ENCODE results near the gene CENPS.
"Not testable (repeated sequence)": the region's sequence is repeated elsewhere in the genome, so short reads cannot be mapped to it uniquely, and the experiment has no call there.

Gene CENPS

GRCh38 chr1:10451287-10451686 lies 21.1 kb downstream of the CENPS start:
- peak; percentile 51 for DNase-seq (ENCODE audit: low spot score)

GRCh38 chr1:10456048-10456447 lies 25.8 kb downstream of the CENPS start:
- peak; percentile 23 for DNase-seq (ENCODE audit: low spot score)

- DNase-seq (ENCODE audit: low spot score) = no peak
Measured at GRCh38 chr1:10456661-10457060, 26.4 kb downstream of the CENPS start.

GRCh38 chr1:10457462-10457861 lies 27.2 kb downstream of the CENPS start:
- not testable (repeated sequence) for DNase-seq (ENCODE audit: low spot score)

GRCh38 chr1:10457875-10458274 lies 27.6 kb downstream of the CENPS start:
- no peak for DNase-seq (ENCODE audit: low spot score)

- DNase-seq (ENCODE audit: low spot score) = no peak
Measured at GRCh38 chr1:10459184-10459583, 29.0 kb downstream of the CENPS start.

GRCh38 chr1:10467078-10467477 lies 36.8 kb downstream of the CENPS start:
- no peak for DNase-seq (ENCODE audit: low spot score)

GRCh38 chr1:10470043-10470442 lies 39.8 kb downstream of the CENPS start:
- no peak for DNase-seq (ENCODE audit: low spot score)

GRCh38 chr1:10471411-10472219 lies 41.4 kb downstream of the CENPS start:
- DNase-seq (ENCODE audit: low spot score) = no peak

GRCh38 chr1:10472220-10473144 lies 42.2 kb downstream of the CENPS start, which contains the start of gene DFFA:
DFFA (minus strand) TSS chr1:10472529; CDS start chr1:10472458, 71 bp downstream.
- DNase-seq (ENCODE audit: low spot score) = peak; percentile 94

GRCh38 chr1:10473145-10473765 lies 43.0 kb downstream of the CENPS start:
- DNase-seq (ENCODE audit: low spot score) = no peak

- DNase-seq (ENCODE audit: low spot score) = not testable (repeated sequence)
Measured at GRCh38 chr1:10474309-10474612, 44.0 kb downstream of the CENPS start.

- peak; percentile 94 for DNase-seq (ENCODE audit: low spot score)
Measured at GRCh38 chr1:10474613-10475507, 44.6 kb downstream of the CENPS start, which contains the start of gene PEX14. PEX14 (plus strand) TSS chr1:10474950; CDS start chr1:10474967, 17 bp downstream.

- no peak for DNase-seq (ENCODE audit: low spot score)
Measured at GRCh38 chr1:10475510-10475909, 45.3 kb downstream of the CENPS start.

GRCh38 chr1:10479296-10479695 lies 49.1 kb downstream of the CENPS start:
- DNase-seq (ENCODE audit: low spot score) = no peak

GRCh38 chr1:10480614-10481013 lies 50.4 kb downstream of the CENPS start:
- DNase-seq (ENCODE audit: low spot score) = no peak

GRCh38 chr1:10484521-10484920 lies 54.3 kb downstream of the CENPS start:
- DNase-seq (ENCODE audit: low spot score) = no peak

GRCh38 chr1:10489291-10490055 lies 59.2 kb downstream of the CENPS start:
- no peak for DNase-seq (ENCODE audit: low spot score)

- no peak for DNase-seq (ENCODE audit: low spot score)
Measured at GRCh38 chr1:10490286-10490970, 60.2 kb downstream of the CENPS start.

All from iPS-NIHi11 (cell line).